H1 (cell line): ENCODE measurements around the gene TBC1D7. TPM values are rescaled to one million over a fixed set of nuclear protein-coding genes. Genes with fewer than 3 reads are reported as not detected.

Source experiments
- CTCF ChIA-PET: fragments of 300-600 bp; sonication (Branson Sonifier 250); formaldehyde crosslinking; loops from one replicate; lab custom pipeline; 2021; ENCODE audit not compliant: partially characterized antibody; lab: Charles Lee
- POLR2A ChIA-PET: fragments of 300-600 bp; sonication (Branson Sonifier 250); formaldehyde crosslinking; loops from one replicate; lab custom pipeline; 2021; ENCODE audit warnings: inconsistent platforms; ENCODE audit not compliant: partially characterized antibody; lab: Charles Lee
- DNase-seq, 2 experiments: peaks; one replicate each; pipeline versions ENCODE4 v3.0.0 to v3.0.0-alpha.2; 2010 to 2022; ENCODE audit warnings: low spot score in 2 of 2, low read depth in 1 of 2, mixed read lengths in 1 of 2
- FAIRE-seq: peaks from 2 replicates; lab custom pipeline; 2011; peaks lifted over from hg19 to GRCh38; lab: Jason Lieb, UNC
- H2AFZ ChIP-seq: 2 replicates; pipeline ENCODE4 v1.8.1; 2012; ENCODE audit warnings: low read length, inconsistent platforms
- H2AK5ac ChIP-seq: 2 replicates; pipeline ENCODE4 v1.6.1; 2013; ENCODE audit warnings: low read depth, low read length
- H2BK120ac ChIP-seq: replicated peaks from 2 replicates; pipeline ENCODE3; 2013; ENCODE audit warnings: low read depth, low read length, inconsistent platforms
- H2BK12ac ChIP-seq: 2 replicates; pipeline ENCODE4 v1.6.1; 2013; ENCODE audit warnings: low read depth, low read length
- H2BK15ac ChIP-seq: 2 replicates; pipeline ENCODE4 v1.6.1; 2013; ENCODE audit warnings: low read length
- H2BK20ac ChIP-seq: 2 replicates; pipeline ENCODE4 v1.6.1; 2013; ENCODE audit warnings: low read length
- H2BK5ac ChIP-seq: 2 replicates; pipeline ENCODE4 v1.6.1; 2013; ENCODE audit warnings: low read depth, low read length
- H3K14ac ChIP-seq: 2 replicates; pipeline ENCODE4 v1.6.1; 2013; ENCODE audit warnings: inconsistent platforms; ENCODE audit not compliant: insufficient read length
- H3K18ac ChIP-seq: 2 replicates; pipeline ENCODE4 v1.6.1; 2013; ENCODE audit warnings: low read length; ENCODE audit errors: extremely low read depth
- H3K23ac ChIP-seq: 2 replicates; pipeline ENCODE4 v1.6.1; 2013; ENCODE audit warnings: inconsistent platforms; ENCODE audit not compliant: insufficient read length
- H3K23me2 ChIP-seq: 2 replicates; pipeline ENCODE4 v1.6.1; 2013; ENCODE audit warnings: low read depth, low read length
- H3K27ac ChIP-seq: 2 replicates; pipeline ENCODE4 v1.6.1; 2011; ENCODE audit warnings: low read depth, low read length, inconsistent platforms
- H3K27me3 ChIP-seq, 4 experiments: replicated peaks in 1 of 4; 1 replicate in 1 of 4; 2 replicates in 3 of 4; pipeline versions ENCODE4 v1.6.1 to v1.8.1; 2011 to 2013; ENCODE audit warnings: low read length in 3 of 4, mild to moderate bottlenecking in 3 of 4, inconsistent platforms in 2 of 4, mixed read lengths in 2 of 4, moderate library complexity in 1 of 4; ENCODE audit not compliant: control insufficient read depth in 3 of 4, insufficient read depth in 3 of 4; ENCODE audit errors: extremely low read depth in 1 of 4
- H3K36me3 ChIP-seq, 4 experiments: 2 replicates each; pipeline versions ENCODE4 v1.6.1 to v1.8.1; 2011 to 2013; ENCODE audit warnings: mild to moderate bottlenecking in 4 of 4, low read length in 3 of 4, moderate library complexity in 2 of 4, control low read depth in 1 of 4, inconsistent platforms in 1 of 4; ENCODE audit not compliant: insufficient read depth in 4 of 4, control insufficient read depth in 2 of 4
- H3K4ac ChIP-seq: replicated peaks from 2 replicates; pipeline ENCODE3; 2013; ENCODE audit warnings: low read length, low read depth, mixed read lengths, inconsistent platforms; ENCODE audit not compliant: insufficient read length
- H3K4me1 ChIP-seq, 4 experiments: replicated peaks in 1 of 4; 1 replicate in 1 of 4; 2 replicates in 3 of 4; pipeline versions ENCODE4 v1.6.1 to v1.8.1; 2011 to 2013; ENCODE audit warnings: low read length in 3 of 4, inconsistent platforms in 2 of 4, mixed read lengths in 1 of 4; ENCODE audit not compliant: insufficient read depth in 4 of 4, control insufficient read depth in 3 of 4
- H3K4me2 ChIP-seq, 2 experiments: 2 replicates each; pipeline versions ENCODE4 v1.6.1 to v1.8.1; 2011 to 2013; ENCODE audit warnings: low read depth in 2 of 2, low read length in 2 of 2, control low read depth in 1 of 2, inconsistent platforms in 1 of 2, mild to moderate bottlenecking in 1 of 2; ENCODE audit not compliant: insufficient read depth in 1 of 2
- H3K4me3 ChIP-seq, 4 experiments: fragments of 200-600, 300-600 bp in 1 of 4; sonication (generic), shearing (Covaris generic), sonication (Bioruptor Twin) in 1 of 4; 2 replicates each; pipeline versions ENCODE4 v1.5.1 to v1.8.1; 2011 to 2016; ENCODE audit warnings: low read length in 4 of 4, low read depth in 3 of 4, control low read depth in 2 of 4, inconsistent platforms in 2 of 4, mild to moderate bottlenecking in 2 of 4, mixed read lengths in 1 of 4, moderate library complexity in 1 of 4; ENCODE audit not compliant: insufficient read depth in 2 of 4; ENCODE audit errors: extremely low read depth in 1 of 4
- H3K56ac ChIP-seq: replicated peaks from 2 replicates; pipeline ENCODE3; 2013; ENCODE audit warnings: low read depth, mild to moderate bottlenecking, mixed read lengths, low read length, inconsistent platforms; ENCODE audit not compliant: insufficient read length
- H3K79me1 ChIP-seq: 2 replicates; pipeline ENCODE4 v1.6.1; 2013; ENCODE audit warnings: low read depth, low read length, control low read depth
- H3K79me2 ChIP-seq, 2 experiments: 2 replicates each; pipeline versions ENCODE4 v1.6.1 to v1.8.1; 2012 to 2013; ENCODE audit warnings: low read length in 2 of 2, mild to moderate bottlenecking in 2 of 2, inconsistent platforms in 1 of 2; ENCODE audit not compliant: insufficient read depth in 2 of 2, control insufficient read depth in 1 of 2
- H3K9ac ChIP-seq, 4 experiments: replicated peaks in 1 of 4; 1 replicate in 1 of 4; 2 replicates in 3 of 4; pipeline versions ENCODE4 v1.6.1 to v1.8.1; 2011 to 2013; ENCODE audit warnings: low read depth in 3 of 4, low read length in 3 of 4, control low read depth in 2 of 4, mild to moderate bottlenecking in 2 of 4, moderate library complexity in 2 of 4, inconsistent platforms in 1 of 4; ENCODE audit errors: extremely low read depth in 1 of 4
- H3K9me3 ChIP-seq, 2 experiments: 2 replicates each; pipeline versions ENCODE4 v1.6.1 to v1.8.1; 2012 to 2013; ENCODE audit warnings: mild to moderate bottlenecking in 2 of 2, moderate library complexity in 2 of 2, control low read depth in 1 of 2, inconsistent platforms in 1 of 2, low read depth in 1 of 2, low read length in 1 of 2, mixed read lengths in 1 of 2; ENCODE audit not compliant: insufficient read depth in 2 of 2
- H4K20me1 ChIP-seq, 2 experiments: replicated peaks in 1 of 2; 2 replicates each; pipeline versions ENCODE3 to v1.8.1; 2011 to 2013; ENCODE audit warnings: inconsistent platforms in 2 of 2, low read length in 2 of 2, mild to moderate bottlenecking in 1 of 2; ENCODE audit not compliant: insufficient read depth in 2 of 2, control insufficient read depth in 1 of 2
- H4K5ac ChIP-seq: 2 replicates; pipeline ENCODE4 v1.6.1; 2013; ENCODE audit warnings: low read length, low read depth, mixed read lengths, inconsistent platforms; ENCODE audit not compliant: insufficient read length
- H4K8ac ChIP-seq: 2 replicates; pipeline ENCODE4 v1.8.0; 2013; ENCODE audit warnings: mild to moderate bottlenecking, moderate library complexity, low read length, inconsistent platforms; ENCODE audit not compliant: insufficient read depth; ENCODE audit errors: extremely low read depth
- H4K91ac ChIP-seq: replicated peaks from 2 replicates; pipeline ENCODE3; 2013; ENCODE audit warnings: low read length, mixed read lengths, inconsistent platforms; ENCODE audit not compliant: insufficient read length
- BRCA1 ChIP-seq: IDR thresholded peaks from 2 replicates; pipeline ENCODE4 v1.6.1; 2012; ENCODE audit warnings: low read depth, low read length, improper control_type of control experiment
- KDM4A ChIP-seq: IDR thresholded peaks from one replicate; pipeline ENCODE4 v1.7.1; 2012; ENCODE audit warnings: low read depth, mild to moderate bottlenecking, moderate library complexity, low read length, inconsistent platforms; ENCODE audit not compliant: severe bottlenecking
- PHF8 ChIP-seq: fragments of 200-600 bp; sonication (generic); conservative IDR thresholded peaks from 2 replicates; pipeline ENCODE4 v1.7.1; 2012; ENCODE audit warnings: low read depth, mild to moderate bottlenecking, inconsistent platforms, low read length, moderate library complexity
- RBBP5 ChIP-seq: IDR thresholded peaks from 2 replicates; pipeline ENCODE4 v1.7.1; 2012; ENCODE audit warnings: low read depth, mild to moderate bottlenecking, inconsistent platforms, low read length, moderate library complexity, borderline replicate concordance
- YY1 ChIP-seq: IDR thresholded peaks from 2 replicates; pipeline ENCODE4 v1.6.1; 2011; ENCODE audit warnings: low read depth, mild to moderate bottlenecking, low read length
- WGBS, 2 experiments: shearing (Covaris generic) in 1 of 2; methylation state at CpG; one replicate each; pipeline versions ENCODE4 v1.1.6 to v1.1.7; 2013 to 2015; ENCODE audit warnings: low lambda C conversion rate in 2 of 2, mixed read lengths in 2 of 2, inconsistent platforms in 1 of 2, low coverage in 1 of 2, missing lambda C conversion rate in 1 of 2; ENCODE audit not compliant: insufficient replicate concordance in 2 of 2, insufficient coverage in 1 of 2, insufficient read length in 1 of 2; ENCODE audit errors: extremely low coverage in 1 of 2, missing lambda C conversion rate in 1 of 2; 5-methylcytosine and 5-hydroxymethylcytosine counted together
- polyA plus RNA-seq, 7 experiments: library from polyadenylated mRNA; depleted of rRNA in 3 of 7; stranded (reverse) in 5 of 7; unstranded in 2 of 7; fragments of >200 nt in 5 of 7; fragments of 200-250 nt in 2 of 7; gene quantifications; 1 replicate in 5 of 7; 2 replicates in 1 of 7; 4 replicates in 1 of 7; pipeline versions ENCODE4 v1.2.1 to v1.2.3, GENCODE V29; 2011 to 2013; ENCODE audit warnings: missing spikeins in 2 of 7, mixed read lengths in 2 of 7
- total RNA-seq: library from RNA; stranded (reverse); fragmentation: NEBNext Ultra II Directional; extraction: Animal tissue kit (Norgen Biotek cat#: 25700); gene quantifications from 2 replicates; pipeline ENCODE4 v1.2.1, GENCODE V29; 2021

The TBC1D7 gene
- total and polyA plus RNA-seq, 2 of the 8 experiments (the other 6 are each of a cell fraction or from before 2014, with no cell fraction given), result 46.1 to 55.2 TPM

DNA sequence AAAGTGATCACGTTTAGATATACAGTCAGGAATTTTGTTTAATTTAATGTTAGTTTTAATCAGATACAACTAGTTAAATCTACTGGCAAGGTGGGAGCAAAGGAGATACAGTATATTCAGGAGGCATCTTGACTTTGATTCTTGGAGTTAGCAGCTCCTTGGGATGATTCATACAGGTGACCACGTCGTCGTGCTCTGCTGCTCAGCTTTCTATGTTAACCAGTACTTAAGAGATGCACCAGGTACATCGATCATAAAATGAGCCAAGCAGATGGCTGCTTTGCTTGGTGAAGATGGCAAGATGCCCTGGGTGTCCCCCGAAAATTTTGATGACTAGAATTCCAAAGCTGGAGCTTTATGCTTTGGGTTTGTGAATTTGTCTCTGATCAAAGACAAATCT is 64.7 kb downstream of the TBC1D7 start:
- Histone ChIP-seq H3K36me3 (no peaks in the 10 kb centered on the region; a peak in 1 of 8 replicates), H3K9ac (no peak overlapping the region), H3K4me1 (peaks cover 0 to 2% (median 1%) of the 10 kb centered on the region in 4 experiments; a peak in 1 of 7 replicates), H2AFZ (no peak overlapping the region), H3K27ac (no peak overlapping the region), H3K9me3 (no peaks in the 10 kb centered on the region), H3K4me2 (no peak overlapping the region), H4K5ac (no peak overlapping the region), H3K27me3 (no peaks in the 10 kb centered on the region), H3K18ac (no peak overlapping the region), H3K79me1 (no peaks in the 10 kb centered on the region; the same call in 1 of the 2 replicates), H3K4me3 (no peak overlapping the region), H3K23me2 (no peaks in the 10 kb centered on the region), H3K23ac (no peak overlapping the region), H2BK120ac (no peak overlapping the region), H2BK5ac (no peak overlapping the region), H4K20me1 (no peaks in the 10 kb centered on the region), H2BK12ac (no peak overlapping the region), H4K8ac (no peak overlapping the region), H2BK15ac (no peak overlapping the region), H3K4ac (no peak overlapping the region), H3K56ac (no peak overlapping the region), H2BK20ac (no peak overlapping the region), H2AK5ac (no peak overlapping the region), H4K91ac (no peak overlapping the region), H3K14ac (no peak overlapping the region), H3K79me2 (no peaks in the 10 kb centered on the region; a peak in 1 of 4 replicates)
- TF ChIP-seq BRCA1, result no peak
- no peak for TF ChIP-seq PHF8
- TF ChIP-seq KDM4A, result no peak
- no peak for TF ChIP-seq YY1
- no peak for TF ChIP-seq RBBP5
- FAIRE-seq (no peak), DNase-seq (no peak)
- POLR2A ChIA-PET, result no interaction called here
- CTCF ChIA-PET, result interaction anchor here (0.7 to 1.3 kb wide), 5 partner anchors 14 to 301 kb away, joined by 3 to 6 read pairs (median 3); no protein-coding TSS in a partner anchor
- WGBS, 2 experiments, result 93% methylated on average over 6 of the region's 6 CpGs; no CpG with 5 or more reads in 1 of the 2 experiments
